Right hindlimb (tissue), 1 donor: ENCODE results near the gene TAF3.
"Not testable (repeated sequence)": the region's sequence is repeated elsewhere in the genome, so short reads cannot be mapped to it uniquely, and the experiment has no call there.

Experiments used
- DNase-seq: peaks from one replicate; pipeline ENCODE4 v3.0.0-alpha.2; 2018

The TAF3 gene, protein sequence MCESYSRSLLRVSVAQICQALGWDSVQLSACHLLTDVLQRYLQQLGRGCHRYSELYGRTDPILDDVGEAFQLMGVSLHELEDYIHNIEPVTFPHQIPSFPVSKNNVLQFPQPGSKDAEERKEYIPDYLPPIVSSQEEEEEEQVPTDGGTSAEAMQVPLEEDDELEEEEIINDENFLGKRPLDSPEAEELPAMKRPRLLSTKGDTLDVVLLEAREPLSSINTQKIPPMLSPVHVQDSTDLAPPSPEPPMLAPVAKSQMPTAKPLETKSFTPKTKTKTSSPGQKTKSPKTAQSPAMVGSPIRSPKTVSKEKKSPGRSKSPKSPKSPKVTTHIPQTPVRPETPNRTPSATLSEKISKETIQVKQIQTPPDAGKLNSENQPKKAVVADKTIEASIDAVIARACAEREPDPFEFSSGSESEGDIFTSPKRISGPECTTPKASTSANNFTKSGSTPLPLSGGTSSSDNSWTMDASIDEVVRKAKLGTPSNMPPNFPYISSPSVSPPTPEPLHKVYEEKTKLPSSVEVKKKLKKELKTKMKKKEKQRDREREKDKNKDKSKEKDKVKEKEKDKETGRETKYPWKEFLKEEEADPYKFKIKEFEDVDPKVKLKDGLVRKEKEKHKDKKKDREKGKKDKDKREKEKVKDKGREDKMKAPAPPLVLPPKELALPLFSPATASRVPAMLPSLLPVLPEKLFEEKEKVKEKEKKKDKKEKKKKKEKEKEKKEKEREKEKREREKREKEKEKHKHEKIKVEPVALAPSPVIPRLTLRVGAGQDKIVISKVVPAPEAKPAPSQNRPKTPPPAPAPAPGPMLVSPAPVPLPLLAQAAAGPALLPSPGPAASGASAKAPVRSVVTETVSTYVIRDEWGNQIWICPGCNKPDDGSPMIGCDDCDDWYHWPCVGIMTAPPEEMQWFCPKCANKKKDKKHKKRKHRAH

GRCh38 chr10:7818295-7819120 is at the start of gene TAF3:
Gene TAF3 (plus strand): TSS chr10:7818505. CDS start chr10:7818710, 205 bp downstream.
- DNase-seq = peak; percentile 93

DNA sequence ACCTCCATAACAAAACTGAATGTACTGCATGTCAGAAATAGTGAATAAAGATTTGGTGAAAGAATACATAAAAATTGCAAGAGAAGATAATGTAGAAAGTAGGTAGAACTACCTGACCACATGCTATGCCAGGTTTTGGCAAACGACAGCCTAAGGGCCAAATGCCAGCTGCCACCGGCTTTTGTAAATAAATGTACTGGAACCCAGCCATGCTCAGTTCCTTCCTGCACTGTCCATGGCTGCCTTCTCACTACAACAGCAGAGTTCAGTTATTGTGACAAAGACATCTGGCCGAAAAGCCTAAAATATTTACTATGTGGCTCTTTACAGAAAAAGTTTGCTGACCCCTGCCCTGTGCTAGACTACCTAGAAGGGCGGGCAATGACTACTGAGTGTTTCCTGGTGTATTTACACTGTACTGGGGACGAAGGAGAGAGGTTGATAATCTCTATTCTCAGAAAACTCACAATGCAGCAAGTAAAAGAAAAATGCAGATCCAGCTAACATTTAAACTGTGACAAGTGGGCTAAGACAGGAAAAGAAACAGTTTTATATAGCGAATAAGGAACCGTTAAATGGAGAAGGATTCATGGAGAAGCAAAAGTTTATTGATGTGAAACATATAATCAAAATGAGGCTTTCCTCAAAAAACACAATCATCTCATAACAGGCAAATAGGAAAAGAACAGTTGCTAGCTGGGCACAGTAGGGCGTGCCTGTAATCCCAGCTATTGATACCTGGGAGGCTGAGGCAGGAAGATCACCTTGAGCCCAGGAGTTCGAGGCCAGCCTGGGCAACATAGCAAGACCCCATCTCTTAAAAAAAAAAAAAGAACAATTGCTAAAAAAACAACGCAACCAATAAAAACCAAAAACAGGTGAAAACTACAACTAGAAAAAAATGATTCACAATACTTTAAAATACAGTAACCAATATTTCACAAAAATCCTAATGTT is 44.2 kb upstream of the TAF3 start:
- no peak for DNase-seq

GRCh38 chr10:7776777-7777176 is 41.5 kb upstream of the TAF3 start:
- no peak for DNase-seq

- DNase-seq = not testable (repeated sequence)
Measured at GRCh38 chr10:7782194-7782593, 36.1 kb upstream of the TAF3 start.

DNA sequence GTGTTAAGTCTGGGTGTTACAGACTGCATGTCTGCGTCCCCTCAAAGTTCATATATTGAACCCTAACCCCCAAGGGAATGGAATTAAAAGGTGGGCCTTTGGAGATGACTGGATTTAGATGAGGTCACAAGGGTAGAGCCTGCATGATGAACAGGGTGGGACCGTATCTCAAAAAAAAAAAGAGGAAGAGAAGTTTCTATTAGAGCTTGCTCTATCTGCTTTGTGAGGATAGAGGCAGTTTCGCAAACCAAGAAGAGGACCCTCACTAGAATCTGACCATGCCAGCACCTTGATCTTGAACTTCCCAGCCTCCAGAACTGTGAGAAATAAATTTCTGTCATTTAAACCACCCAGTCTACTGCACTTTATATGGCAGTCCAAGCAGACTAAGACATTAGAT is 31.9 kb upstream of the TAF3 start:
- no peak for DNase-seq

DNA sequence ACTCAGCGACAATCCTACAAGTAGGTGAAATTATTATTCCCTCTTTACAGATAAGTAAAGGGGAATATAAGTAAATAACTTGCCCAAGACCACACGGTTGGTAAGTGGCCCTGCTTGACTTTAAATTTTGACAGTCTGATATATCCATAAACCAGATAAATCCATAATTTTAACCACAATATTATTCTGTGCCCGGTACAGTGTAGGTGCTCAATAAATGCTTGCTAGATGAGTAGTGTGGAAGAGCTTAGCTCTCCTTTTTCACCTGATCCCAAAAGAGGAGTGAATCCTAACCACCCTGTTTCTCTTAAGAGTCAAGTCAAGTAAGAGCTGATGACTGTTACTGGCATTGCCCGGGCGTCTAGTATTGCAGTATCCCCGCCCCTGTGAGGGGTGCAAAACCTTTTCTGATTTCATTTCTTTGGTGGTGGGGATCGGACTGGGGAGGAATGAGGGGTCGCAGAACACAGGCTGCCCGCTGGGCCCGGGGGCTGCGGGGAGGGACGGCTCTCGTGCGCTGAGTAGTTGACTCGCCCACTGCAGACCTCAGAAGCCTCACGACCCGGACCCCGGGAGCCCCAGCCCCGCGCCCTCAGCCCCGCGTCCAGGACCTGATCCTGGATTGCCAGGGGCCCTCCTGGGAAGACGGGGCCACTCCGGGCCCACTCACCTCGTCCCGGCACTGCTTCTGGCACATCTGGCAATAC is 31.0 kb upstream of the TAF3 start:
- no peak for DNase-seq

DNA sequence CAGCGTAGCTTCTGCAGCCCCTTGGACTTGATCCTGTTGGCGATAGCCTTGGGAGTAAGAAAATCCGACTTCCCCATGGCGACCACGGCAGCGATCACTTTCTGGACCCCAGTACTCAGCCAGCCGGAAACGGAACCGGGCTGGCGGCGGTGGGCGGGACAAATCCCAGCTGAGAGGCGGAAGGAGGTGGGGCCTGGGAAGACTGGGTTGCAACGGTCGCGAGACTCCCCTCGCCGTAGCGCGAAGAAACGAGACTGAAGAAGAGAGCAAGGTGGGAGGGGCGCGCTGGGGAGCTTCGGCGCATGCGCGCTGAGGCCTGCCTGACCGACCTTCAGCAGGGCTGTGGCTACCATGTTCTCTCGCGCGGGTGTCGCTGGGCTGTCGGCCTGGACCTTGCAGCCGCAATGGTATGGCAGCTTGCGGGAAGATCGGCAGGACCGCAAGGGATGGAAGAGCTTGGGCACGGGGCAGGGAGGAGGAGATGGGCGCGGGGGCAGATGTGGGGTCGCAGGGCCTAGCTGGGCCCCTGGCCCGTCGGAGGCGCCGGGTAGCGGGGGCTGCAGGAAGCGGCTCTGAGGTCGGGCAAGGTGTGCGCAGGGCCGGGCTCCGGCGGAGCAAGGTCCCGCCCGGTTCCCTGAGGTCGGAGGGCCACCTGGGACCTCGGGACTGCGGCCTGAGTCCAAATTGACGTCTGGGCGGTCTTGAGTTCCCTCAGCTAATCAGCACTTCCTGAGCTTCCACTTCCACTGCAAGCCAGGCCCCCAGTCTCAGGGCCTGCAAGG is 30.3 kb upstream of the TAF3 start, which contains the start of the genes ATP5F1C and KIN:
TSS of gene ATP5F1C (plus strand) at position 321 of the 782 bp plus-strand sequence. CDS start at position 352, 31 bp downstream.
TSS of gene KIN (minus strand) at position 137 of the 782 bp plus-strand sequence. CDS start at position 77, 60 bp downstream.
- DNase-seq = peak; percentile 99

- DNase-seq = no peak
Measured at GRCh38 chr10:7788639-7789286, 29.5 kb upstream of the TAF3 start.

GRCh38 chr10:7789390-7789789 is 28.9 kb upstream of the TAF3 start:
- no peak for DNase-seq

DNA sequence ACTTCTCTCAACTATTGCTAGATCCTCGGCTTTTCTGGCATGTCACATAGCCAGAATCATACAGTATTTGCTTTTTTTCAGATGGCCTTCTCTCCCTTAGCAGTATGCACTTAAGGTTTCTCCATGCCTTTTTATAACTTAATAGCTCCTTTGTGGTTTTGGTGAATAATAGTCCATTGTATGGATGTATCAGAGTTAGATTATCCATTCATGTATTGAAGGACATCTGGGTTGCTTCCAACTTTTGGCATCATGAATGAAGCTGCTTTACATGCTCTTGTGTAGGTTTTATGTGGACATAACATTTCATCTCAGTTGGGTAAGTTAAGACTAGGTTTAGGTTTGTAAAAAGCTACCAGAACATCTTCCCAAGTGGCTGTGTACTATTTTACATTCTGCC is 25.8 kb upstream of the TAF3 start:
- no peak for DNase-seq

- DNase-seq = no peak
Measured at GRCh38 chr10:7794251-7795026, 23.9 kb upstream of the TAF3 start.

GRCh38 chr10:7795605-7796004 is 22.7 kb upstream of the TAF3 start:
- no peak for DNase-seq

DNA sequence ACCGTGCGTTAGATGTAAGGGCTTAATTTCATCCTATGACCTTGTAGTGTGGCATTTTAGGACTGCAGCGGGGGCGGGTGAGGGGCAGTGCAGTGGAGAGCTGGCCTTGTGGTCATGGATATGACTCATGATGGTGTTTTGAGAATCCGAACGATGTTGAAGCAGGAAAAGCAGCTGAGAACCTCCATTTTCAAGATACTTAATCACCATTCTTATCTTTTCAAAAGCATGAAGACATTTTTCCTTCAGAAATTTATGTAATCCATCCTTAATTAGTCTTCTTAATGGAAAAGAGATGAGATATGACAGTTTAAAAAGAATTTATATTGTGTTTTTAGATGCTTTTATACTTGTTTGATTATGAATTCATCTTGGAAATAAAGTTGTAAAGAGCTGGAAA is 20.7 kb upstream of the TAF3 start:
- peak; percentile 26 for DNase-seq

- DNase-seq = no peak
Measured at GRCh38 chr10:7802606-7803005, 15.7 kb upstream of the TAF3 start.

DNA sequence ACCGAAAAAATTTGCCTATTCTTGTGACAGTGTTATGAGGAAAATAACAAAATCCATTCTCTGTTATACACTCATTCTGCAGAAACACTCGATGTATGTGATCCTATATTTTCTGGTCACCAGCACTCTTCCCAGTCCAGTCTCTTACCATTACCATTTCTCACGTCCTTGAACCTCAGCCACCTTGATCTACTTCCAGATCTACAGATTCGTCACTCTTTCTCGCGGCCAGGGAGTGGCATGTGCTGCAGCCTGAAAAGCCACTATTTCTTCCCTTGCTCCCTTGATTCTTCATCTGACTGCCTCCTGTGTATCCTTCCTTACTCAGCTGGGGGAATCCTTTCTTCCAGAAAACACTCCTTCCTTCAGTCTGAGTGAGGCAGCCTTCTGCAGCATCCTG is 14.1 kb upstream of the TAF3 start:
- no peak for DNase-seq

DNA sequence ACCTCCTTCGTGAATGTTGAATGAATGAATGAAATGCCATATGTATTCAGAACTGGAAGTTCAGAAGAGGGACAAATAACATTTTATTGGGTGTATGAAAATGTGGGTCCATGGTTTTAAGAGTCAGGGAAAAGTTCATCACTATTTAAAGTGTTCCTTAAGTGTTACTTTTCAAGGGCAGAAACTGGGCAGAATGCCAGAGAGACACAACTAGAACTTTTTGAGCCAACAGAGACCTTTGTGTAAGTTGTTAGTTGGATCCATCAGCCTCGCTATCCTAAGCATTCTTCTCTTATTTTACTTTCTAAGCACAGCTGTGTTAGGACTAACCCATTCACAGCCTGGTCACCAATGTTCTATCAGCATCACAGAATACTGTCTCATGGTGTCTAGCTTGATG is 13.6 kb upstream of the TAF3 start:
- no peak for DNase-seq

DNA sequence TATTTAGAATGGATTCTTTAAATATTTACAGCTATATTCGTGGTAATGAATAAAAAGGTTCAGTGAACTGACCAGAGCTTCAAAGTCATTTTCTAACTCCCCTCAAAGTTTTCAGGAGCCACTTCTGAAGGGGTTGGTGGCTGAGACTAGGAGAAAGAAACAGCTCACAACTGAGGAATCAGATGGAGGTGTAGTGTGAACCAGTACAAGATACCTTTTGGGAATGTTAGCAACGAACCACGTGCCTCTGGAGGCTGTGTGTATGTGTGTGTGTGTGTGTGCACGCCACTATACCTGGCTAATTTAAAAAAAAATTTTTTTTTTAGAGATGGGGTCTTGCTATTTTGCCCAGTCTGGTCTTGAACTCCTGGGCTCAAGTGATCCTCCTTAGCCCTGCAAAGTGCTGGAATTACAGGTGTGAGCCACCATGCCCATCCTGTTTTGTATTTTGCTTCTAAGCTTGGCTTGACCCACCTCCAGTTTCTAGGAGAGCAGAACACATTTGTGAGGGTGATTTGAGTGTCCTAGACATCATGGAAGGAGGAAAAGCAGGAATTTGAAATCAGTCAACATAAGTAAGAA is 9.5 kb upstream of the TAF3 start:
- DNase-seq = no peak

DNA sequence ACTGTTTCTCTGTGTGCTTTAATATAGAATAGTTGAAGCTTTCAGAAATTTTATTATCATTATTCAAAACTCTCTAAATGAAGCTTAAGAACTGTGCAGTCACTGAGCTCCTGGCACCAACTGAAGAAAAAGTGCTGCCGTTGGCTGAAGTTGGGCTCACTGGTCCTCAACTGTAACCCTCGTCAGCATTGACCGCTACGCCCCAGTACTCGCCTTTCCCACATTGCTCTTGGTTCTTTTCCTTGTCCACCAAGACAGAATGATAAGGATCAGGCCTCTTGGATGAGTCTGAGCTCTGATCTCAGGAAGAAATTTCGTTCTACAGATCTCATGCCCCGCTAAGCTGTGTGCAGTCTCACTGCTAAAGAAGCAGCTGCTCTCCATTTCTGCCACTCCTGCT is 7.9 kb upstream of the TAF3 start:
- no peak for DNase-seq
